HepG2 (cell line): ENCODE measurements around the gene COASY. TPM values are rescaled to one million over a fixed set of nuclear protein-coding genes. Genes with fewer than 3 reads are reported as not detected.
A peak's percentile ranks its signal among the peaks of the same experiment; 100 is the strongest.

ENCODE experiments used
- AGO2 ChIP-seq: fragments of 200-400 bp; formaldehyde crosslinking; optimal IDR thresholded peaks from 2 replicates; pipeline ENCODE3; 2017; ENCODE audit warnings: mild to moderate bottlenecking, low read depth, low read length, moderate library complexity
- ARNTL ChIP-seq: sonication (generic); formaldehyde crosslinking; IDR thresholded peaks from 2 replicates; pipeline ENCODE4 v1.4.0; 2020; ENCODE audit warnings: mild to moderate bottlenecking, missing genetic modification reagents
- ASH2L ChIP-seq: fragments of 300-600, 200-600 bp; sonication (generic); IDR thresholded peaks from 2 replicates; pipeline ENCODE4 v1.7.0; 2017; ENCODE audit warnings: low read depth, mild to moderate bottlenecking, moderate library complexity, mixed read lengths, low read length; ENCODE audit not compliant: insufficient read length
- ATF7-NPFF ChIP-seq: sonication (generic); formaldehyde crosslinking; IDR thresholded peaks from 2 replicates; pipeline ENCODE4 v1.8.1; 2023; ENCODE audit warnings: mild to moderate bottlenecking, low read depth, missing genetic modification reagents, moderate library complexity
- HNF1A ChIP-seq, 2 experiments: sonication (generic) in 1 of 2; formaldehyde crosslinking in 1 of 2; IDR thresholded peaks; 2 replicates each; pipeline versions ENCODE4 v1.4.0 to v1.6.1; 2016 to 2020; ENCODE audit warnings: borderline replicate concordance in 1 of 2, low read depth in 1 of 2, mild to moderate bottlenecking in 1 of 2, missing genetic modification reagents in 1 of 2
- KDM2A ChIP-seq: sonication (generic); formaldehyde crosslinking; IDR thresholded peaks from 2 replicates; pipeline ENCODE4 v1.4.0; 2020; ENCODE audit warnings: low read depth, missing genetic modification reagents, borderline replicate concordance
- LBX2 ChIP-seq: sonication (generic); formaldehyde crosslinking; IDR thresholded peaks from 2 replicates; pipeline ENCODE4 v1.5.0; 2020; ENCODE audit warnings: missing genetic modification reagents, mild to moderate bottlenecking, borderline replicate concordance
- MTA1 ChIP-seq: sonication (generic); formaldehyde crosslinking; IDR thresholded peaks from 2 replicates; pipeline ENCODE4 v1.4.0; 2020; ENCODE audit warnings: missing genetic modification reagents, mild to moderate bottlenecking, borderline replicate concordance
- NFAT5 ChIP-seq: sonication (generic); formaldehyde crosslinking; IDR thresholded peaks from 2 replicates; pipeline ENCODE4 v1.4.0; 2020; ENCODE audit warnings: missing genetic modification reagents
- PHB2 ChIP-seq: fragments of 450-650 bp; IDR thresholded peaks from 2 replicates; pipeline ENCODE4 v1.6.1; 2018; ENCODE audit not compliant: partially characterized antibody
- SIN3A ChIP-seq: IDR thresholded peaks from 2 replicates; pipeline ENCODE4 v1.6.1; 2011; ENCODE audit warnings: low read depth, mild to moderate bottlenecking, control low read depth, low read length, borderline replicate concordance
- SP2 ChIP-seq: sonication (generic); formaldehyde crosslinking; IDR thresholded peaks from 2 replicates; pipeline ENCODE4 v1.5.1; 2020; ENCODE audit warnings: mild to moderate bottlenecking, missing genetic modification reagents
- SP5 ChIP-seq: IDR thresholded peaks from 2 replicates; pipeline ENCODE4 v1.6.1; 2016; ENCODE audit warnings: low read depth, borderline replicate concordance
- TARDBP ChIP-seq: sonication (generic); formaldehyde crosslinking; IDR thresholded peaks from 2 replicates; pipeline ENCODE4 v1.8.0; 2022; ENCODE audit warnings: mild to moderate bottlenecking, missing genetic modification reagents
- WIZ ChIP-seq: sonication (generic); formaldehyde crosslinking; IDR thresholded peaks from 2 replicates; pipeline ENCODE4 v1.5.1; 2020; ENCODE audit warnings: mild to moderate bottlenecking, missing genetic modification reagents
- ZBTB1 ChIP-seq: sonication (generic); formaldehyde crosslinking; IDR thresholded peaks from 2 replicates; pipeline ENCODE4 v1.4.0; 2020; ENCODE audit warnings: missing genetic modification reagents, borderline replicate concordance
- ZBTB7A ChIP-seq: sonication (generic); formaldehyde crosslinking; IDR thresholded peaks from 2 replicates; pipeline ENCODE4 v1.8.0; 2022; ENCODE audit warnings: mild to moderate bottlenecking, missing genetic modification reagents
- ZNF451 ChIP-seq: sonication (generic); formaldehyde crosslinking; IDR thresholded peaks from 2 replicates; pipeline ENCODE4 v1.5.0; 2020; ENCODE audit warnings: mild to moderate bottlenecking, missing genetic modification reagents
- ZNF547 ChIP-seq: sonication (generic); formaldehyde crosslinking; IDR thresholded peaks from 2 replicates; pipeline ENCODE4 v1.5.1; 2020; ENCODE audit warnings: mild to moderate bottlenecking, missing genetic modification reagents
- ZNF674 ChIP-seq: sonication (generic); formaldehyde crosslinking; IDR thresholded peaks from 2 replicates; pipeline ENCODE4 v1.5.0; 2020; ENCODE audit warnings: low read depth, mild to moderate bottlenecking, missing genetic modification reagents
- polyA plus RNA-seq, 8 experiments: library from polyadenylated mRNA; depleted of rRNA in 3 of 8; stranded (reverse) in 7 of 8; unstranded in 1 of 8; fragments of >200 nt; fragmentation: Illumina TruSeq in 4 of 8; extraction: Trizol in 4 of 8; gene quantifications; 2 replicates each; pipeline versions ENCODE4 v1.2.1 to v1.2.3, GENCODE V29; 2011 to 2016; ENCODE audit warnings: low read depth in 4 of 8, missing spikeins in 1 of 8, mixed read lengths in 1 of 8; ENCODE audit not compliant: insufficient read depth in 1 of 8
- total RNA-seq, 5 experiments: library from RNA; depleted of rRNA; stranded (reverse); fragments of >200 nt; fragmentation: Illumina TruSeq; extraction: Trizol; gene quantifications; 2 replicates each; pipeline ENCODE4 v1.2.3, GENCODE V29; 2016; ENCODE audit warnings: low read depth in 1 of 5

COASY gene
- total and polyA plus RNA-seq, 2 of the 13 experiments (the other 11 are each of a cell fraction or from before 2014, with no cell fraction given), result 90.7 to 125 TPM

GRCh38 chr17:42537156-42537805 lies 24.7 kb upstream of the COASY start (continued):
- TF ChIP-seq ZBTB1 (CRISPR knock-in tag) (no peak), NFAT5 (CRISPR knock-in tag) (0 out of 2 replicates have a peak, but pooled peaks have one; percentile 10), KDM2A (no peak), ATF7-NPFF (peak; percentile 10; the same call in 1 of the 2 replicates), HNF1A (IDR thresholded peaks at IDR 0.05; ENCODE audit: low read depth) (no peak), HNF1A (CRISPR knock-in tag; IDR thresholded peaks at IDR 0.05; ENCODE audit: borderline replicate concordance) (no peak), SP5 (CRISPR knock-in tag) (no peak), LBX2 (CRISPR knock-in tag) (no peak), ASH2L (no peak), ZNF674 (CRISPR knock-in tag) (no peak), PHB2 (no peak), SP2 (CRISPR knock-in tag) (no peak), ZBTB7A (no peak; the same call in 1 of the 2 replicates), WIZ (CRISPR knock-in tag) (no peak), AGO2 (peak; percentile 87), SIN3A (no peak), ZNF451 (no peak), ARNTL (CRISPR knock-in tag) (no peak), MTA1 (0 out of 2 replicates have a peak, but pooled peaks have one; percentile 21), TARDBP (CRISPR knock-in tag) (no peak), ZNF547 (CRISPR knock-in tag) (no peak)
